ENCODE data around the gene LRRC3B.

LRRC3B gene

GRCh38 chr3:26713091-26713490 lies 90.5 kb downstream of the LRRC3B start:
- in situ Hi-C loops (cut with HindIII; ENCODE audit: low sequenced_read_pairs), result no loop called here
- TF ChIP-seq CTCF (IDR thresholded peaks at IDR 0.05; ENCODE audit: low read depth, low read length), result no peak
- no peak overlapping the region for H3K4me3 ChIP-seq (ENCODE audit: low read depth, low read length)
- DNase-seq (ENCODE audit: low read depth, low spot score), result no peak

- no peak overlapping the region for H3K4me3 ChIP-seq (ENCODE audit: low read depth, low read length)
- DNase-seq (ENCODE audit: low read depth, low spot score), result no peak
- in situ Hi-C loops (cut with HindIII; ENCODE audit: low sequenced_read_pairs), result no loop called here
- no peak for TF ChIP-seq CTCF (IDR thresholded peaks at IDR 0.05; ENCODE audit: low read depth, low read length)
These were observed 91.9 kb downstream of the LRRC3B start for GRCh38 chr3:26714485-26714884.

- TF ChIP-seq CTCF (IDR thresholded peaks at IDR 0.05; ENCODE audit: low read depth, low read length), result no peak
- DNase-seq (ENCODE audit: low read depth, low spot score), result no peak
- no peak overlapping the region for H3K4me3 ChIP-seq (ENCODE audit: low read depth, low read length)
- in situ Hi-C loops (cut with HindIII; ENCODE audit: low sequenced_read_pairs), result no loop called here
These were observed 92.9 kb downstream of the LRRC3B start for GRCh38 chr3:26715431-26715830.

GRCh38 chr3:26718315-26718714 lies 95.7 kb downstream of the LRRC3B start:
- in situ Hi-C loops (cut with HindIII; ENCODE audit: low sequenced_read_pairs), result no loop called here
- DNase-seq (ENCODE audit: low read depth, low spot score), result no peak
- H3K4me3 ChIP-seq (ENCODE audit: low read depth, low read length), result no peak overlapping the region
- TF ChIP-seq CTCF (IDR thresholded peaks at IDR 0.05; ENCODE audit: low read depth, low read length), result no peak

GRCh38 chr3:26719134-26719533 lies 96.6 kb downstream of the LRRC3B start:
- in situ Hi-C loops (cut with HindIII; ENCODE audit: low sequenced_read_pairs), result no loop called here
- TF ChIP-seq CTCF (IDR thresholded peaks at IDR 0.05; ENCODE audit: low read depth, low read length), result no peak
- no peak overlapping the region for H3K4me3 ChIP-seq (ENCODE audit: low read depth, low read length)
- no peak for DNase-seq (ENCODE audit: low read depth, low spot score)

- TF ChIP-seq CTCF (IDR thresholded peaks at IDR 0.05; ENCODE audit: low read depth, low read length), result no peak
- no peak for DNase-seq (ENCODE audit: low read depth, low spot score)
- in situ Hi-C loops (cut with HindIII; ENCODE audit: low sequenced_read_pairs), result no loop called here
- H3K4me3 ChIP-seq (ENCODE audit: low read depth, low read length), result no peak overlapping the region
These were observed 98.5 kb downstream of the LRRC3B start for GRCh38 chr3:26721047-26721446.

- in situ Hi-C loops (cut with HindIII; ENCODE audit: low sequenced_read_pairs), result no loop called here
- no peak for TF ChIP-seq CTCF (IDR thresholded peaks at IDR 0.05; ENCODE audit: low read depth, low read length)
- DNase-seq (ENCODE audit: low read depth, low spot score), result no peak
- H3K4me3 ChIP-seq (ENCODE audit: low read depth, low read length), result no peak overlapping the region
These were observed 109.3 kb downstream of the LRRC3B start for GRCh38 chr3:26731843-26732242.
